DND-41 (cell line): ENCODE data around the gene SLITRK5.

Source experiments
- EZH2 ChIP-seq: IDR thresholded peaks from 3 replicates; pipeline ENCODE4 v1.6.1; 2012; ENCODE audit warnings: borderline replicate concordance, low read depth, mild to moderate bottlenecking, moderate library complexity, low read length, inconsistent platforms; ENCODE audit not compliant: severe bottlenecking
- TF ChIP-seq, protein P1 (sequence below): IDR thresholded peaks from 2 replicates; pipeline ENCODE4 v1.5.1; 2012; ENCODE audit warnings: borderline replicate concordance, low read length, moderate library complexity, mild to moderate bottlenecking; ENCODE audit not compliant: poor library complexity, severe bottlenecking; ENCODE audit errors: extremely low read depth

DNA sequence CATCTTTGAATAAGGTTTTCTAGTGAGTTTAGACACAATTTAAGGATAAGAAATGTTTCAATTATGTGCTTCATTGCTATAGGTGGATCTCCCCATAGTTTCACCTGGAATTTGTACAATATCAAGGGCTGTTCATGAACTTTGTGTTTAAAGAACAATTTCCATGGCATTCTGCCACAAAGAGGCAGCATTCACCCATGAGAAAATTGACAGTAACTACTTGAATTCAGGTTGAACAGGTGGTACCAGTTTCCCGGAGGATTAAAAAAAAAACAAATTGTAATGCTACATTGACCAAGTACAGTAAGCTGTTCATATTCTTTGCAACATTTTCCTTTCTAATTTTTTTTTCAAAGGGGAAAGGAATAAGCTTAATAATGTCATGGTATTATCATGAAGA lies 9.1 kb downstream of the SLITRK5 start:
- TF ChIP-seq, protein P1, sequence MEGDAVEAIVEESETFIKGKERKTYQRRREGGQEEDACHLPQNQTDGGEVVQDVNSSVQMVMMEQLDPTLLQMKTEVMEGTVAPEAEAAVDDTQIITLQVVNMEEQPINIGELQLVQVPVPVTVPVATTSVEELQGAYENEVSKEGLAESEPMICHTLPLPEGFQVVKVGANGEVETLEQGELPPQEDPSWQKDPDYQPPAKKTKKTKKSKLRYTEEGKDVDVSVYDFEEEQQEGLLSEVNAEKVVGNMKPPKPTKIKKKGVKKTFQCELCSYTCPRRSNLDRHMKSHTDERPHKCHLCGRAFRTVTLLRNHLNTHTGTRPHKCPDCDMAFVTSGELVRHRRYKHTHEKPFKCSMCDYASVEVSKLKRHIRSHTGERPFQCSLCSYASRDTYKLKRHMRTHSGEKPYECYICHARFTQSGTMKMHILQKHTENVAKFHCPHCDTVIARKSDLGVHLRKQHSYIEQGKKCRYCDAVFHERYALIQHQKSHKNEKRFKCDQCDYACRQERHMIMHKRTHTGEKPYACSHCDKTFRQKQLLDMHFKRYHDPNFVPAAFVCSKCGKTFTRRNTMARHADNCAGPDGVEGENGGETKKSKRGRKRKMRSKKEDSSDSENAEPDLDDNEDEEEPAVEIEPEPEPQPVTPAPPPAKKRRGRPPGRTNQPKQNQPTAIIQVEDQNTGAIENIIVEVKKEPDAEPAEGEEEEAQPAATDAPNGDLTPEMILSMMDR, result no peak
- no peak for TF ChIP-seq EZH2
